Activated T-helper 17 cell treated with anti-CD3 and anti-CD28 coated beads, Interleukin-2, amount 50 U/mL, for 72 hours (primary cell): ENCODE data around the gene DAP. TPM values are rescaled to one million over a fixed set of nuclear protein-coding genes. Genes with fewer than 3 reads are reported as not detected.
"Not testable (repeated sequence)": the region's sequence is repeated elsewhere in the genome, so short reads cannot be mapped to it uniquely, and the experiment has no call there.

ENCODE experiments used
- ATAC-seq: fragments of 150-1000 bp; cut with Tn5 transposase; replicated peaks from 2 replicates; pipeline ENCODE4 v1.10.0; 2021; ENCODE audit warnings: mild to moderate bottlenecking, moderate library complexity
- H3K27ac Mint-ChIP-seq: one replicate; pipeline ENCODE4 v1.8.0; 2022; ENCODE audit warnings: mixed read lengths
- H3K27me3 Mint-ChIP-seq: one replicate; pipeline ENCODE4 v1.8.0; 2022; ENCODE audit warnings: mixed read lengths
- H3K36me3 Mint-ChIP-seq: one replicate; pipeline ENCODE4 v1.8.0; 2022; ENCODE audit warnings: low read depth, mild to moderate bottlenecking, mixed read lengths
- H3K4me1 Mint-ChIP-seq: one replicate; pipeline ENCODE4 v1.8.0; 2022; ENCODE audit warnings: mixed read lengths
- H3K4me3 Mint-ChIP-seq: one replicate; pipeline ENCODE4 v1.8.0; 2022; ENCODE audit warnings: mild to moderate bottlenecking, mixed read lengths
- H3K9me3 Mint-ChIP-seq: one replicate; pipeline ENCODE4 v1.8.0; 2022; ENCODE audit warnings: mixed read lengths
- total RNA-seq, 2 donors: library from RNA; stranded (reverse); gene quantifications; one replicate each; pipeline ENCODE4 v1.2.3, GENCODE V29; 2022

Gene DAP, protein sequence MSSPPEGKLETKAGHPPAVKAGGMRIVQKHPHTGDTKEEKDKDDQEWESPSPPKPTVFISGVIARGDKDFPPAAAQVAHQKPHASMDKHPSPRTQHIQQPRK
- 10 to 100 TPM; 29.5 to 39.5 TPM for total RNA-seq

GRCh38 chr5:10761185-10761932, at the start of gene DAP:
DAP (minus strand) TSS chr5:10761234; CDS start chr5:10761068, 166 bp downstream.
- H3K4me3 Mint-ChIP-seq: peak within 1 kb of the TSS; percentile 89
- ATAC-seq: peak; percentile 93
- peaks cover 21% of the 10 kb centered on the region for H3K4me1 Mint-ChIP-seq
- H3K27ac Mint-ChIP-seq: peak within 1 kb of the TSS; percentile 85
- no peaks in the 10 kb centered on the region for H3K27me3 Mint-ChIP-seq
- H3K9me3 Mint-ChIP-seq: no peaks in the 10 kb centered on the region
- peaks cover 7% of the 10 kb centered on the region for H3K36me3 Mint-ChIP-seq

DNA sequence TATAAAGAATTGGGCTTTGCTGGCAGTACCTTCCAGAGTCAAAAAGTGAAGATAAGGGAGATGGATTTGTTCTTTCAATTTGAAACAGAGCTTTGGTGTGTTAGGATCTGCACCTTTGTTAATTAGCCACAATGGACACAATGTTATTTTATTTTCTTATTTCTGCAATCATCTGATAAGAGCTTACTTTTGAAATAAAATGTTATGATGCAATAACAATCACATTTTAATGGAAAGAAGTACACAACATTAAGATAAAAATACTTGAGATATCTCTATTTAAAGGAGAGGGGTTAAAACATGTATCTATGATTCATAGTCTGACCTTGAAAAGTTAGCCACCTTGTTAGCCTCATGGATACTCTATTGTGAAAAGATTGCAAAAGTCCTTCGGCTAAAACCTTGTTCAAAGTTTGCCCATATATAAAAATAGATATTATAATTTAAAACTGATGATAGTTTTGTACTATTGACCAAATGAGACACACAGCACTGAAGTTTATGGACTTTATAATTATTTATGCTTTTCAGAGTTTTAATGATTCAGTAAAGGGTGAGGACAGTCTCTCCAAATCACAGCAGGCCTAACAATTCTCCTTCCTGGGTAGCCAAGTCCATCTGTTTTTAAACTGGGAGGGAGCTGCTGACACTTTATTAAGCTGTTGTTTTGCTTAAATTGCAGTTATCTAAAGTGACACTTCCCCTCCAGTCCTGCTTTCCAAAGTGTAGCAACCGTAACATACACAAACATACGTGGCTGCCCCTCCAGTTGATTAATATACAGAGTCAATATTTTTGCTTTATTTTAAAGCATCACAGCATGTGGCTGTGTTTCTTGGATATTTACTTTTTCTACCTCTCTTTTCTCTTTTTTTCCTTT, 47.6 kb upstream of the DAP start:
- Mint-ChIP-seq H3K4me3 (no peak overlapping the region), H3K36me3 (no peaks in the 10 kb centered on the region), H3K27me3 (peaks cover 13% of the 10 kb centered on the region), H3K9me3 (no peaks in the 10 kb centered on the region), H3K4me1 (no peaks in the 10 kb centered on the region), H3K27ac (no peak overlapping the region)
- no peak for ATAC-seq

DNA sequence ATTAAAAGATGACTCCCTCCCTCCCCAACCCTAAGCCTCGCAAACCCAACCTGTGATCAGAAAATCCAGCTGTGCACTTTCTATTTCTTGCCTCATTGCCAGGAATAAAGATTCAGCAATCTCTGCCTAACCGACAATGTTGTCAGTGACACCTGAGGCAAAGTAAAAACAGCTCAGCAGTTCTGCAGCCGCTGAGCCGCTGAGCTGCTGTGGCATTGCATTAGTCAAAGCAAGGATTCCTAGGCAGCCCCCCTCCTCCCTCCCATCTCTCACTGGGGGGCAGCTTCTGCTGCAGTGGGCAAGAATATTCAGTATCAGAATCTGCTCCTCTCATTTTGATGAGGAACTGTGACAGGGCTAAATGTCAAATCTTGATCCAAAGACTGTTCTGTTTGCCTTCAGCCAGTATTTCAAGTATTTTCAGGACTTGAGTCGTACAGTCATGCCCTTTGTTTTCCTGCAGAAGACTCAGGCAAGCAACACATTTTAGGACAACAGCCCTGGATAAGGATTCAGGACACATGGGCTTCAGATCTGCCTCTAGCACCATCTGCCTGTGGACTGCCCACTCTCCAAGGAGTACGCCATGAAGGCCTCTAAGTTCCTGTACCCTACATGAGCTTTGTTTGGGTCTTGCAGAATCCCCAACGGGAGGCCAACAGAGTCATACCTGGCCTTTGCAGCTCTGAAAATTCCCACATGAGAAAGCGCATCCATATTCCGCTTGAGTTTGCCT, 41.1 kb upstream of the DAP start:
- no peaks in the 10 kb centered on the region for H3K9me3 Mint-ChIP-seq
- no peaks in the 10 kb centered on the region for H3K4me1 Mint-ChIP-seq
- no peak for ATAC-seq
- H3K4me3 Mint-ChIP-seq: no peak overlapping the region
- peaks cover 17% of the 10 kb centered on the region for H3K27me3 Mint-ChIP-seq
- H3K27ac Mint-ChIP-seq: no peak overlapping the region
- H3K36me3 Mint-ChIP-seq: no peaks in the 10 kb centered on the region

DNA sequence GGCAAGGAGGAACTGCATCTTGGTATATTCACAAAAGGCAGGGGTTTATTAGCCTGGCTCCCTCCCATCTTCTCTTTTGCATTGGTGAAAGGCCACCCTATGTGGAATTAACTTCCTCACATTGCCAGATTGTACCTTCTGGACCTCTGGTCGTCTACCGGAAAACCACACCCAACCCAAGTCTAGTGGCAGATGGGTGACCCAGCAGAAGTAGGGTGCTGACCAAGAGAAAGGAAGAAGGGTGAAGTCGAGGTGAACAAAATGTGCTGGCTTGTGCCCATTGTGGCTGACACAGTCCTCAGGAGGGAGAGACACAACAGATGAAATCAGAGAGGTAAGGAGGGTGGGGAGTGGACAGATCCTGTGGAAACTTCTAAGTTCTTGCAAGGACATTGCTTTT, 39.8 kb upstream of the DAP start:
- ATAC-seq: no peak
- H3K4me3 Mint-ChIP-seq: no peak overlapping the region
- no peaks in the 10 kb centered on the region for H3K36me3 Mint-ChIP-seq
- no peak overlapping the region for H3K27ac Mint-ChIP-seq
- no peaks in the 10 kb centered on the region for H3K4me1 Mint-ChIP-seq
- H3K27me3 Mint-ChIP-seq: peaks cover 23% of the 10 kb centered on the region
- no peaks in the 10 kb centered on the region for H3K9me3 Mint-ChIP-seq

DNA sequence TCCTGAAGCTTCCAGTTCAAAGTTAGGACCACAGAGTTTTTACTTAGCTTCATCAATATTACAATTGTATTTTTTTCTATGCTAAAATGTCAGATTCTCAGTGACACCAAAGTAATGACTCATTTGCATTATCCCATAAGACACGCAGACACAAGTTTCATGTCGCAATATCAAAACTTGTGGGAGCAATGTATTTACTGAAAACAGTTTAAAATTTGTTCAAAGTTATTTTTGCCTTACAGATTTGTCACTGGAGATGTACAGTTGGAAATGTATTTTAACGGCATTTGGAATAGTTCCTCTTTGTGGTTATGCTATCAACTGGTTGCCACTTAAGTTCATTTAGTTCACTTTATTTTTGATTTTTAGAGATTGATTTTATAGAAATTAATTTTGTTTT, 36.2 kb upstream of the DAP start:
- no peak overlapping the region for H3K4me3 Mint-ChIP-seq
- no peaks in the 10 kb centered on the region for H3K4me1 Mint-ChIP-seq
- no peaks in the 10 kb centered on the region for H3K9me3 Mint-ChIP-seq
- H3K27me3 Mint-ChIP-seq: peaks cover 29% of the 10 kb centered on the region
- H3K36me3 Mint-ChIP-seq: no peaks in the 10 kb centered on the region
- ATAC-seq: no peak
- H3K27ac Mint-ChIP-seq: no peak overlapping the region

DNA sequence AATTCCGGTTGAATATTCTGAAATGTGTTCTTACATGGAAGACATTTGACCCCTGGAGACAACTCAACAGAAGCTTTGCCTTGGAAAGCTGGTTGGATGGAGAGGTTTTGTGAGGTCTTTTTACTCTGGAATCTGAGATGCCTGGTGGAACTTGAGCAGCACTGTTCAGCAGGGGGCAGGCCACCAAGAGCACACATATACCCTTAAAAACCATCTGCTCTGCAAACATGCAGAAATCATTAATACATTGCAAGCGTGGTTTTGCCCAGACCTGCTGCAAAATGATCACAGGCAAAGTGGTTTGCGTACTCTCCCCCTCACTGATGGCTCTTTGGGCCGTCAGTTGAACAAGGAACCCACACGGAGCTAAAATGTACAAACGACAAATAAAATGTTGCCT, 32.8 kb upstream of the DAP start:
- H3K36me3 Mint-ChIP-seq: no peaks in the 10 kb centered on the region
- no peaks in the 10 kb centered on the region for H3K4me1 Mint-ChIP-seq
- H3K9me3 Mint-ChIP-seq: no peaks in the 10 kb centered on the region
- H3K4me3 Mint-ChIP-seq: no peak overlapping the region
- ATAC-seq: no peak
- H3K27me3 Mint-ChIP-seq: peaks cover 16% of the 10 kb centered on the region
- H3K27ac Mint-ChIP-seq: no peak overlapping the region

DNA sequence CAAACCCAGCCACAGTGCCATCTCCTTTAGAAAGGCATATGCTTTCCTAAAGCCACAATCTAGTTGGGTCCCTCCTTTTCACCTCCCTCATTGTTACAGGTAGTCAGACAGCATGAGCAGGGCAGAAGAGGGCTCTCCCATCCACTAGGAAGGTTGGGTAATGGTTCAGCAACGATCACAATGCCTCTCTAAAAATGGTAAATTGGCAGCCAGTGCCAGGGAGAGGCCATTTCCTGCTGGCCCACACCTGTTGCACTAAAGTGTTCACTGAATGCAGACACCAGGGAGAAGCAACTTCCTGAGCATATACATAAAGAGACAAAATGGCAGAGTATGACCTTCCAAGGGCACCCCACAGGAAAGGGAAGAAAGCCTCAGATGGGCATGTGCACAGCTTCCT, 31.3 kb upstream of the DAP start:
- H3K4me1 Mint-ChIP-seq: no peaks in the 10 kb centered on the region
- no peaks in the 10 kb centered on the region for H3K9me3 Mint-ChIP-seq
- H3K4me3 Mint-ChIP-seq: no peak overlapping the region
- H3K27ac Mint-ChIP-seq: no peak overlapping the region
- H3K27me3 Mint-ChIP-seq: peaks cover 16% of the 10 kb centered on the region
- H3K36me3 Mint-ChIP-seq: no peaks in the 10 kb centered on the region
- ATAC-seq: no peak

- Mint-ChIP-seq H3K27me3 (peaks cover 4% of the 10 kb centered on the region), H3K27ac (no peak overlapping the region), H3K9me3 (no peaks in the 10 kb centered on the region), H3K4me1 (no peaks in the 10 kb centered on the region), H3K36me3 (no peaks in the 10 kb centered on the region), H3K4me3 (no peak overlapping the region)
- no peak for ATAC-seq
These were observed 28.7 kb upstream of the DAP start for GRCh38 chr5:10789726-10790125.

GRCh38 chr5:10789021-10789420, 28.0 kb upstream of the DAP start:
- Mint-ChIP-seq H3K27me3 (no peaks in the 10 kb centered on the region), H3K4me1 (no peaks in the 10 kb centered on the region), H3K9me3 (no peaks in the 10 kb centered on the region), H3K27ac (no peak overlapping the region), H3K4me3 (no peak overlapping the region), H3K36me3 (no peaks in the 10 kb centered on the region)
- ATAC-seq: no peak

DNA sequence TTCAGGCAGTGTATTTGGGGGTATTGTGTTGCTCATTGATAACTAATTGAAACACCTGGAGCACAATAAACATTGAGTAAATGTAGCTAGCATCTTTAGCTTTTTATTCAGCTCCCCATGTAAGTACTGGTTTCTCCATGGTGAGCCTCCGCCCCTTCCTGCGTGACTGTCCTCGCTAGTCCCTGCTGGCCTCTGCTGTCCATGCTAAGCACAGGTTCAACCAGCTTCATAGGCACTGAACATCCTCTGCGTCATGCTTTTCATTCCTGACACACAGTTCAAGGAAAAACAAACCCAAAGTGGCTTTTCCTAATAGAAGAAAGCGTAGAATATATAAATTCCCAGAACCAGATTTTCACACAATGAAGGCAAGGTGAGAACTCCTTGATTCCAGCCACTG, 27.3 kb upstream of the DAP start:
- no peaks in the 10 kb centered on the region for H3K4me1 Mint-ChIP-seq
- no peak overlapping the region for H3K27ac Mint-ChIP-seq
- no peak for ATAC-seq
- no peak overlapping the region for H3K4me3 Mint-ChIP-seq
- no peaks in the 10 kb centered on the region for H3K9me3 Mint-ChIP-seq
- no peaks in the 10 kb centered on the region for H3K27me3 Mint-ChIP-seq
- no peaks in the 10 kb centered on the region for H3K36me3 Mint-ChIP-seq

DNA sequence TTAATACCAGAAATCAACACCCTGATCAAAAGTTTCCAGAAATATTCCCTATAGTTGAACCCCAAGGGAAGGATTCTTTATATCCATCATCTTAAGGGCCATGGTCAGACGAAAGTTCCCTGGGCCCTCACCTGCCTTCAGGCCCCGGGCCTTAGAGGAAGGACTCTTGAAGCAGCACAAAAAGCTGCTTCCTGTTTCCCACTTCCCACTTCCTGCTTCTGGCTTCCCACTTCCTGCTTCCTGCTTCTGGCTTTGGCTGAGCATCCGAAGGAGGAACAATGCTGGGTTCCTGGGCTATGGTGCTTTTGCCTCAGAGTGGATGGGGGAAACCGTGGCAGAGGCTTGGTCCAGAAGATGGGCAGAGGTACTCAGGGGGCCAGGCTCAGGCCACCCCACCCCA, 25.8 kb upstream of the DAP start:
- Mint-ChIP-seq H3K27me3 (no peaks in the 10 kb centered on the region), H3K9me3 (no peaks in the 10 kb centered on the region), H3K4me3 (no peak overlapping the region), H3K36me3 (no peaks in the 10 kb centered on the region), H3K4me1 (no peaks in the 10 kb centered on the region), H3K27ac (no peak overlapping the region)
- no peak for ATAC-seq

GRCh38 chr5:10780208-10780607, 19.2 kb upstream of the DAP start:
- not testable (repeated sequence) for H3K36me3 Mint-ChIP-seq, H3K27ac Mint-ChIP-seq, ATAC-seq, H3K9me3 Mint-ChIP-seq, H3K27me3 Mint-ChIP-seq, H3K4me3 Mint-ChIP-seq, H3K4me1 Mint-ChIP-seq

DNA sequence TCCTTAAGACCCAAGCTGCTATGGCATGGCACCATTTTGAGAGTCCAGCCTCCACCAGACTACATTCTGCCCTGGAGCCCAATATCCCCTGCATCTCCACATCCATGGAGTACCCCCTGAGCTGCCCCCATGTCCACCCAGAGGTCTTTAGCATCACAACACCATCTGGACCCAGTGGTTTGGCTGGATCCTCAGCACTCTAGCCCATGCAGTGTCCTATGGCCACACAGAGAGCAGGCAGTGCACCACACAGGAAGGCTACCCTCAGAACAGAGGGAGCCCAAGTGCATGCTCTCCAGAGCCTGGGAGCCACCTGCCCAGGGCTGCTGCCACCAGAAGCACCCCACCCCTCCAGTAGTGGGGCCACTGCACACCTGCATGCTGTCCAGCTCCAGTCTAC, 18.6 kb upstream of the DAP start:
- no peaks in the 10 kb centered on the region for H3K4me1 Mint-ChIP-seq
- peaks cover 7% of the 10 kb centered on the region for H3K27me3 Mint-ChIP-seq
- H3K27ac Mint-ChIP-seq: no peak overlapping the region
- no peaks in the 10 kb centered on the region for H3K9me3 Mint-ChIP-seq
- ATAC-seq: no peak
- H3K4me3 Mint-ChIP-seq: no peak overlapping the region
- no peaks in the 10 kb centered on the region for H3K36me3 Mint-ChIP-seq

GRCh38 chr5:10778179-10778910, 17.3 kb upstream of the DAP start:
- Mint-ChIP-seq H3K4me3 (no peak overlapping the region), H3K4me1 (no peaks in the 10 kb centered on the region), H3K27ac (no peak overlapping the region), H3K36me3 (no peaks in the 10 kb centered on the region), H3K9me3 (no peaks in the 10 kb centered on the region), H3K27me3 (peaks cover 7% of the 10 kb centered on the region)
- no peak for ATAC-seq
